H9 (cell line): ENCODE data around the gene CHSY1. TPM values are rescaled to one million over a fixed set of nuclear protein-coding genes. Genes with fewer than 3 reads are reported as not detected.

Experiments
- DNase-seq: peaks from one replicate; pipeline ENCODE4 v3.0.0-alpha.2; 2017
- H2AFZ ChIP-seq: one replicate; pipeline ENCODE4 v1.6.1; 2013; ENCODE audit warnings: mild to moderate bottlenecking, low read length, control low read depth, moderate library complexity
- H2AK5ac ChIP-seq: 2 replicates; pipeline ENCODE4 v1.6.1; 2013; ENCODE audit warnings: low read length, control low read depth, mixed read lengths; ENCODE audit not compliant: insufficient read length
- H2BK120ac ChIP-seq: one replicate; pipeline ENCODE4 v1.6.1; 2013; ENCODE audit warnings: low read depth, mild to moderate bottlenecking, low read length, control low read depth, inconsistent platforms; ENCODE audit not compliant: poor library complexity, severe bottlenecking
- H2BK12ac ChIP-seq: 2 replicates; pipeline ENCODE4 v1.6.1; 2013; ENCODE audit warnings: low read length, control low read depth, mixed read lengths, low read depth; ENCODE audit not compliant: insufficient read length
- H2BK15ac ChIP-seq: 2 replicates; pipeline ENCODE4 v1.6.1; 2013; ENCODE audit warnings: low read depth, low read length, control low read depth
- H2BK20ac ChIP-seq: one replicate; pipeline ENCODE4 v1.6.1; 2013; ENCODE audit warnings: low read depth, mild to moderate bottlenecking, low read length, control low read depth, inconsistent platforms; ENCODE audit not compliant: poor library complexity, severe bottlenecking
- H2BK5ac ChIP-seq: 2 replicates; pipeline ENCODE4 v1.6.1; 2013; ENCODE audit warnings: low read length, control low read depth, mixed read lengths; ENCODE audit not compliant: insufficient read length
- H3K14ac ChIP-seq: 2 replicates; pipeline ENCODE4 v1.6.1; 2013; ENCODE audit warnings: low read length, control low read depth; ENCODE audit not compliant: insufficient read depth
- H3K18ac ChIP-seq: 2 replicates; pipeline ENCODE4 v1.6.1; 2013; ENCODE audit warnings: low read depth, mild to moderate bottlenecking, mixed read lengths, low read length, control low read depth; ENCODE audit not compliant: insufficient read length
- H3K23ac ChIP-seq: 2 replicates; pipeline ENCODE4 v1.6.1; 2013; ENCODE audit warnings: low read length, control low read depth, mixed read lengths, low read depth; ENCODE audit not compliant: insufficient read length
- H3K23me2 ChIP-seq: 2 replicates; pipeline ENCODE4 v1.6.1; 2013; ENCODE audit warnings: low read depth, mild to moderate bottlenecking, mixed read lengths, low read length, control low read depth; ENCODE audit not compliant: insufficient read length, poor library complexity, severe bottlenecking
- H3K27ac ChIP-seq: 2 replicates; pipeline ENCODE4 v1.5.1; 2013; ENCODE audit warnings: low read length, control low read depth, mixed read lengths, low read depth; ENCODE audit not compliant: insufficient read length
- H3K27me3 ChIP-seq: 2 replicates; pipeline ENCODE4 v1.6.1; 2013; ENCODE audit warnings: low read length, control low read depth, inconsistent platforms; ENCODE audit not compliant: insufficient read depth
- H3K4ac ChIP-seq: 2 replicates; pipeline ENCODE4 v1.6.1; 2013; ENCODE audit warnings: low read depth, mild to moderate bottlenecking, control low read depth, inconsistent platforms, low read length, moderate library complexity
- H3K4me1 ChIP-seq: 2 replicates; pipeline ENCODE4 v1.6.1; 2013; ENCODE audit warnings: low read length, control low read depth, inconsistent platforms; ENCODE audit not compliant: insufficient read depth
- H3K4me2 ChIP-seq: 2 replicates; pipeline ENCODE4 v1.6.1; 2013; ENCODE audit warnings: low read length, control low read depth, mixed read lengths; ENCODE audit not compliant: insufficient read length, insufficient read depth
- H3K56ac ChIP-seq: 2 replicates; pipeline ENCODE4 v1.6.1; 2013; ENCODE audit warnings: low read depth, mild to moderate bottlenecking, mixed read lengths, low read length, control low read depth; ENCODE audit not compliant: insufficient read length
- H3K79me1 ChIP-seq: 2 replicates; pipeline ENCODE4 v1.6.1; 2013; ENCODE audit warnings: low read depth, mild to moderate bottlenecking, moderate library complexity, low read length, control low read depth, inconsistent platforms; ENCODE audit not compliant: insufficient read depth, poor library complexity, severe bottlenecking
- H3K79me2 ChIP-seq: 2 replicates; pipeline ENCODE4 v1.6.1; 2013; ENCODE audit warnings: low read length, control low read depth, inconsistent platforms; ENCODE audit not compliant: insufficient read depth
- H3K9ac ChIP-seq: 2 replicates; pipeline ENCODE4 v1.6.1; 2013; ENCODE audit warnings: low read length, control low read depth, mixed read lengths; ENCODE audit not compliant: insufficient read length; ENCODE audit errors: extremely low read depth
- H3K9me3 ChIP-seq: one replicate; pipeline ENCODE4 v1.6.1; 2013; ENCODE audit warnings: low read depth, low read length, inconsistent platforms; ENCODE audit not compliant: control insufficient read depth
- H3T11ph ChIP-seq: one replicate; pipeline ENCODE4 v1.6.1; 2013; ENCODE audit warnings: mild to moderate bottlenecking, low read length, control low read depth, inconsistent platforms
- H4K20me1 ChIP-seq: one replicate; pipeline ENCODE4 v1.6.1; 2013; ENCODE audit not compliant: control insufficient read depth, insufficient read length, insufficient read depth
- H4K5ac ChIP-seq: 2 replicates; pipeline ENCODE4 v1.6.1; 2013; ENCODE audit warnings: low read depth, mild to moderate bottlenecking, mixed read lengths, low read length, control low read depth; ENCODE audit not compliant: insufficient read length
- H4K8ac ChIP-seq: replicated peaks from 2 replicates; pipeline ENCODE4 v1.6.1; 2013; ENCODE audit warnings: low read length, control low read depth, mixed read lengths, low read depth; ENCODE audit not compliant: insufficient read length
- H4K91ac ChIP-seq: 2 replicates; pipeline ENCODE4 v1.6.1; 2013; ENCODE audit warnings: low read depth, mild to moderate bottlenecking, moderate library complexity, mixed read lengths, low read length, control low read depth; ENCODE audit not compliant: insufficient read length
- H3K27ac Mint-ChIP-seq, 3 experiments: 2 replicates in 2 of 3; 3 replicates in 1 of 3; pipeline ENCODE4 v1.8.0; 2020 to 2021; ENCODE audit warnings: mixed read lengths in 3 of 3, mild to moderate bottlenecking in 1 of 3, moderate library complexity in 1 of 3
- H3K27me3 Mint-ChIP-seq: 2 replicates; pipeline ENCODE4 v1.8.0; 2021; ENCODE audit warnings: low read depth, mild to moderate bottlenecking, moderate library complexity, mixed read lengths
- H3K36me3 Mint-ChIP-seq, 3 experiments: 2 replicates in 2 of 3; 3 replicates in 1 of 3; pipeline ENCODE4 v1.8.0; 2020 to 2021; ENCODE audit warnings: low read depth in 3 of 3, mixed read lengths in 3 of 3; ENCODE audit not compliant: insufficient read depth in 1 of 3
- H3K4me1 Mint-ChIP-seq, 2 experiments: 2 replicates each; pipeline ENCODE4 v1.8.0; 2020; ENCODE audit warnings: mixed read lengths in 2 of 2
- H3K4me3 Mint-ChIP-seq, 2 experiments: 2 replicates in 1 of 2; 3 replicates in 1 of 2; pipeline ENCODE4 v1.8.0; 2020 to 2021; ENCODE audit warnings: mild to moderate bottlenecking in 2 of 2, mixed read lengths in 2 of 2, moderate library complexity in 1 of 2
- H3K9me3 Mint-ChIP-seq, 2 experiments: 2 replicates in 1 of 2; 3 replicates in 1 of 2; pipeline ENCODE4 v1.8.0; 2020; ENCODE audit warnings: mild to moderate bottlenecking in 2 of 2, mixed read lengths in 2 of 2, moderate library complexity in 1 of 2
- WGBS: extraction: QIAGEN DNeasy Blood & Tissue Kit; methylation state at CpG from one replicate; pipeline ENCODE4 v1.1.7; 2013; ENCODE audit warnings: missing lambda C conversion rate, low lambda C conversion rate, mixed read lengths; ENCODE audit not compliant: insufficient read length; ENCODE audit errors: extremely low coverage; 5-methylcytosine and 5-hydroxymethylcytosine counted together
- total RNA-seq: library from RNA; stranded (reverse); gene quantifications from 2 replicates; pipeline ENCODE4 v1.2.1, GENCODE V29; 2021
- TF ChIP-seq, protein P1 (sequence below): fragments of 200-600 bp; sonication (generic); conservative IDR thresholded peaks from 3 replicates; pipeline ENCODE4 v1.8.0; 2021; ENCODE audit warnings: antibody characterized with exemption, mild to moderate bottlenecking

The CHSY1 gene
- total RNA-seq, 1 experiment from 2014 or later, result 68.3 TPM

DNA sequence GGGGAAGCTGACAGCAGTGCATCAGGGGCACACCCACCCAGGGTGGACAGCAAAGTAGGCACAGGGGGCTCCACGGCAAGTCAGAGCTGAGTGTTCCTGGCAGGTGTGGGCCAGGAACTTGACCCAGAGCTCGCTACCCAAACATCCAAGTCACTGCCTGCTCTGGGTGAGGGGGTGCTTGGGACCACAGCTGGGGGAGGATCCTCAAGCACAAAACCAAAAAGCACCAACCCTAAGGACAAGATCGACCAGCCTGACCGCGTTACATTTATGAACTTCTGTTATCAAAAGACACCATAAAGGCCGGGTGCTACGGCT is 101.2 kb downstream of the CHSY1 start:
- Histone ChIP-seq H2BK15ac (no peak overlapping the region), H2BK5ac (no peak overlapping the region), H3K9ac (no peak overlapping the region)

More for the DNA sequence above, 101.2 kb downstream of the CHSY1 start:
- Mint-ChIP-seq H3K27me3 (peaks cover 3% of the 10 kb centered on the region), H3K9me3 (no peaks in the 10 kb centered on the region; a peak in 1 of 5 replicates), H3K4me3 (no peak overlapping the region), H3K36me3 (no peaks in the 10 kb centered on the region), H3K27ac (no peak overlapping the region), H3K4me1 (peaks cover 4 to 7% of the 10 kb centered on the region in 2 experiments; a peak in 3 of 4 replicates)
- H3K18ac ChIP-seq, result no peak overlapping the region
- no CpG with 5 or more reads among the region's 7 CpGs for WGBS
- H2AK5ac ChIP-seq, result no peak overlapping the region
- no peaks in the 10 kb centered on the region; the same call in 1 of the 2 replicates for H3K4me1 ChIP-seq
- no peak overlapping the region for H3T11ph ChIP-seq
- H3K4ac ChIP-seq, result no peak overlapping the region
- TF ChIP-seq, protein P1, sequence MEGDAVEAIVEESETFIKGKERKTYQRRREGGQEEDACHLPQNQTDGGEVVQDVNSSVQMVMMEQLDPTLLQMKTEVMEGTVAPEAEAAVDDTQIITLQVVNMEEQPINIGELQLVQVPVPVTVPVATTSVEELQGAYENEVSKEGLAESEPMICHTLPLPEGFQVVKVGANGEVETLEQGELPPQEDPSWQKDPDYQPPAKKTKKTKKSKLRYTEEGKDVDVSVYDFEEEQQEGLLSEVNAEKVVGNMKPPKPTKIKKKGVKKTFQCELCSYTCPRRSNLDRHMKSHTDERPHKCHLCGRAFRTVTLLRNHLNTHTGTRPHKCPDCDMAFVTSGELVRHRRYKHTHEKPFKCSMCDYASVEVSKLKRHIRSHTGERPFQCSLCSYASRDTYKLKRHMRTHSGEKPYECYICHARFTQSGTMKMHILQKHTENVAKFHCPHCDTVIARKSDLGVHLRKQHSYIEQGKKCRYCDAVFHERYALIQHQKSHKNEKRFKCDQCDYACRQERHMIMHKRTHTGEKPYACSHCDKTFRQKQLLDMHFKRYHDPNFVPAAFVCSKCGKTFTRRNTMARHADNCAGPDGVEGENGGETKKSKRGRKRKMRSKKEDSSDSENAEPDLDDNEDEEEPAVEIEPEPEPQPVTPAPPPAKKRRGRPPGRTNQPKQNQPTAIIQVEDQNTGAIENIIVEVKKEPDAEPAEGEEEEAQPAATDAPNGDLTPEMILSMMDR, result no peak
- DNase-seq, result no peak
- H3K9me3 ChIP-seq, result no peaks in the 10 kb centered on the region
- no peak overlapping the region for H2BK20ac ChIP-seq
- no peak overlapping the region for H2BK120ac ChIP-seq
- H3K27me3 ChIP-seq, result no peaks in the 10 kb centered on the region
- H3K27ac ChIP-seq, result no peak overlapping the region
- H4K5ac ChIP-seq, result no peak overlapping the region
- H4K8ac ChIP-seq, result no peak overlapping the region
- no peaks in the 10 kb centered on the region for H3K79me1 ChIP-seq
- no peaks in the 10 kb centered on the region for H3K79me2 ChIP-seq
- H3K23me2 ChIP-seq, result no peaks in the 10 kb centered on the region
- no peaks in the 10 kb centered on the region for H4K20me1 ChIP-seq
- no peak overlapping the region for H3K56ac ChIP-seq
- no peak overlapping the region for H2BK12ac ChIP-seq
- H3K14ac ChIP-seq, result no peak overlapping the region
- H3K4me2 ChIP-seq, result no peak overlapping the region
- H3K23ac ChIP-seq, result no peak overlapping the region
- no peak overlapping the region for H2AFZ ChIP-seq
- no peak overlapping the region for H4K91ac ChIP-seq
